H1 (cell line): Measurements from ENCODE around the gene GABPB1. TPM values are rescaled to one million over a fixed set of nuclear protein-coding genes. Genes with fewer than 3 reads are reported as not detected.

ENCODE experiments used
- CTCF ChIA-PET: fragments of 300-600 bp; sonication (Branson Sonifier 250); formaldehyde crosslinking; loops from one replicate; lab custom pipeline; 2021; ENCODE audit not compliant: partially characterized antibody; lab: Charles Lee
- POLR2A ChIA-PET: fragments of 300-600 bp; sonication (Branson Sonifier 250); formaldehyde crosslinking; loops from one replicate; lab custom pipeline; 2021; ENCODE audit warnings: inconsistent platforms; ENCODE audit not compliant: partially characterized antibody; lab: Charles Lee
- DNase-seq, 2 experiments: peaks; one replicate each; pipeline versions ENCODE4 v3.0.0 to v3.0.0-alpha.2; 2010 to 2022; ENCODE audit warnings: low spot score in 2 of 2, low read depth in 1 of 2, mixed read lengths in 1 of 2
- FAIRE-seq: peaks from 2 replicates; lab custom pipeline; 2011; peaks lifted over from hg19 to GRCh38; lab: Jason Lieb, UNC
- H2AFZ ChIP-seq: 2 replicates; pipeline ENCODE4 v1.8.1; 2012; ENCODE audit warnings: low read length, inconsistent platforms
- H2AK5ac ChIP-seq: 2 replicates; pipeline ENCODE4 v1.6.1; 2013; ENCODE audit warnings: low read depth, low read length
- H2BK120ac ChIP-seq: replicated peaks from 2 replicates; pipeline ENCODE3; 2013; ENCODE audit warnings: low read depth, low read length, inconsistent platforms
- H2BK12ac ChIP-seq: 2 replicates; pipeline ENCODE4 v1.6.1; 2013; ENCODE audit warnings: low read depth, low read length
- H2BK15ac ChIP-seq: 2 replicates; pipeline ENCODE4 v1.6.1; 2013; ENCODE audit warnings: low read length
- H2BK20ac ChIP-seq: 2 replicates; pipeline ENCODE4 v1.6.1; 2013; ENCODE audit warnings: low read length
- H2BK5ac ChIP-seq: 2 replicates; pipeline ENCODE4 v1.6.1; 2013; ENCODE audit warnings: low read depth, low read length
- H3K14ac ChIP-seq: 2 replicates; pipeline ENCODE4 v1.6.1; 2013; ENCODE audit warnings: inconsistent platforms; ENCODE audit not compliant: insufficient read length
- H3K18ac ChIP-seq: 2 replicates; pipeline ENCODE4 v1.6.1; 2013; ENCODE audit warnings: low read length; ENCODE audit errors: extremely low read depth
- H3K23ac ChIP-seq: 2 replicates; pipeline ENCODE4 v1.6.1; 2013; ENCODE audit warnings: inconsistent platforms; ENCODE audit not compliant: insufficient read length
- H3K23me2 ChIP-seq: 2 replicates; pipeline ENCODE4 v1.6.1; 2013; ENCODE audit warnings: low read depth, low read length
- H3K27ac ChIP-seq: 2 replicates; pipeline ENCODE4 v1.6.1; 2011; ENCODE audit warnings: low read depth, low read length, inconsistent platforms
- H3K27me3 ChIP-seq, 4 experiments: replicated peaks in 1 of 4; 1 replicate in 1 of 4; 2 replicates in 3 of 4; pipeline versions ENCODE4 v1.6.1 to v1.8.1; 2011 to 2013; ENCODE audit warnings: low read length in 3 of 4, mild to moderate bottlenecking in 3 of 4, inconsistent platforms in 2 of 4, mixed read lengths in 2 of 4, moderate library complexity in 1 of 4; ENCODE audit not compliant: control insufficient read depth in 3 of 4, insufficient read depth in 3 of 4; ENCODE audit errors: extremely low read depth in 1 of 4
- H3K36me3 ChIP-seq, 4 experiments: 2 replicates each; pipeline versions ENCODE4 v1.6.1 to v1.8.1; 2011 to 2013; ENCODE audit warnings: mild to moderate bottlenecking in 4 of 4, low read length in 3 of 4, moderate library complexity in 2 of 4, control low read depth in 1 of 4, inconsistent platforms in 1 of 4; ENCODE audit not compliant: insufficient read depth in 4 of 4, control insufficient read depth in 2 of 4
- H3K4ac ChIP-seq: replicated peaks from 2 replicates; pipeline ENCODE3; 2013; ENCODE audit warnings: low read length, low read depth, mixed read lengths, inconsistent platforms; ENCODE audit not compliant: insufficient read length
- H3K4me1 ChIP-seq, 4 experiments: replicated peaks in 1 of 4; 1 replicate in 1 of 4; 2 replicates in 3 of 4; pipeline versions ENCODE4 v1.6.1 to v1.8.1; 2011 to 2013; ENCODE audit warnings: low read length in 3 of 4, inconsistent platforms in 2 of 4, mixed read lengths in 1 of 4; ENCODE audit not compliant: insufficient read depth in 4 of 4, control insufficient read depth in 3 of 4
- H3K4me2 ChIP-seq, 2 experiments: 2 replicates each; pipeline versions ENCODE4 v1.6.1 to v1.8.1; 2011 to 2013; ENCODE audit warnings: low read depth in 2 of 2, low read length in 2 of 2, control low read depth in 1 of 2, inconsistent platforms in 1 of 2, mild to moderate bottlenecking in 1 of 2; ENCODE audit not compliant: insufficient read depth in 1 of 2
- H3K4me3 ChIP-seq, 4 experiments: fragments of 200-600, 300-600 bp in 1 of 4; sonication (generic), shearing (Covaris generic), sonication (Bioruptor Twin) in 1 of 4; 2 replicates each; pipeline versions ENCODE4 v1.5.1 to v1.8.1; 2011 to 2016; ENCODE audit warnings: low read length in 4 of 4, low read depth in 3 of 4, control low read depth in 2 of 4, inconsistent platforms in 2 of 4, mild to moderate bottlenecking in 2 of 4, mixed read lengths in 1 of 4, moderate library complexity in 1 of 4; ENCODE audit not compliant: insufficient read depth in 2 of 4; ENCODE audit errors: extremely low read depth in 1 of 4
- H3K56ac ChIP-seq: replicated peaks from 2 replicates; pipeline ENCODE3; 2013; ENCODE audit warnings: low read depth, mild to moderate bottlenecking, mixed read lengths, low read length, inconsistent platforms; ENCODE audit not compliant: insufficient read length
- H3K79me1 ChIP-seq: 2 replicates; pipeline ENCODE4 v1.6.1; 2013; ENCODE audit warnings: low read depth, low read length, control low read depth
- H3K79me2 ChIP-seq, 2 experiments: 2 replicates each; pipeline versions ENCODE4 v1.6.1 to v1.8.1; 2012 to 2013; ENCODE audit warnings: low read length in 2 of 2, mild to moderate bottlenecking in 2 of 2, inconsistent platforms in 1 of 2; ENCODE audit not compliant: insufficient read depth in 2 of 2, control insufficient read depth in 1 of 2
- H3K9ac ChIP-seq, 4 experiments: replicated peaks in 1 of 4; 1 replicate in 1 of 4; 2 replicates in 3 of 4; pipeline versions ENCODE4 v1.6.1 to v1.8.1; 2011 to 2013; ENCODE audit warnings: low read depth in 3 of 4, low read length in 3 of 4, control low read depth in 2 of 4, mild to moderate bottlenecking in 2 of 4, moderate library complexity in 2 of 4, inconsistent platforms in 1 of 4; ENCODE audit errors: extremely low read depth in 1 of 4
- H3K9me3 ChIP-seq, 2 experiments: 2 replicates each; pipeline versions ENCODE4 v1.6.1 to v1.8.1; 2012 to 2013; ENCODE audit warnings: mild to moderate bottlenecking in 2 of 2, moderate library complexity in 2 of 2, control low read depth in 1 of 2, inconsistent platforms in 1 of 2, low read depth in 1 of 2, low read length in 1 of 2, mixed read lengths in 1 of 2; ENCODE audit not compliant: insufficient read depth in 2 of 2
- H4K20me1 ChIP-seq, 2 experiments: replicated peaks in 1 of 2; 2 replicates each; pipeline versions ENCODE3 to v1.8.1; 2011 to 2013; ENCODE audit warnings: inconsistent platforms in 2 of 2, low read length in 2 of 2, mild to moderate bottlenecking in 1 of 2; ENCODE audit not compliant: insufficient read depth in 2 of 2, control insufficient read depth in 1 of 2
- H4K5ac ChIP-seq: 2 replicates; pipeline ENCODE4 v1.6.1; 2013; ENCODE audit warnings: low read length, low read depth, mixed read lengths, inconsistent platforms; ENCODE audit not compliant: insufficient read length
- H4K8ac ChIP-seq: 2 replicates; pipeline ENCODE4 v1.8.0; 2013; ENCODE audit warnings: mild to moderate bottlenecking, moderate library complexity, low read length, inconsistent platforms; ENCODE audit not compliant: insufficient read depth; ENCODE audit errors: extremely low read depth
- H4K91ac ChIP-seq: replicated peaks from 2 replicates; pipeline ENCODE3; 2013; ENCODE audit warnings: low read length, mixed read lengths, inconsistent platforms; ENCODE audit not compliant: insufficient read length
- BACH1 ChIP-seq: IDR thresholded peaks from 2 replicates; pipeline ENCODE4 v1.6.1; 2012; ENCODE audit warnings: low read length, improper control_type of control experiment
- CHD1 ChIP-seq: IDR thresholded peaks from 2 replicates; pipeline ENCODE4 v1.6.1; 2012; ENCODE audit warnings: low read depth, low read length, improper control_type of control experiment
- CHD2 ChIP-seq: IDR thresholded peaks from 2 replicates; pipeline ENCODE4 v1.6.1; 2012; ENCODE audit warnings: low read length, improper control_type of control experiment
- GTF2F1 ChIP-seq: IDR thresholded peaks from 2 replicates; pipeline ENCODE4 v1.6.1; 2012; ENCODE audit warnings: low read depth, low read length, improper control_type of control experiment, borderline replicate concordance
- HDAC6 ChIP-seq: IDR thresholded peaks from one replicate; pipeline ENCODE4 v1.7.1; 2012; ENCODE audit warnings: low read depth, mild to moderate bottlenecking, inconsistent platforms, low read length, moderate library complexity
- KDM5A ChIP-seq: fragments of 200-600 bp; IDR thresholded peaks from 2 replicates; pipeline ENCODE4 v1.7.1; 2012; ENCODE audit warnings: mild to moderate bottlenecking, low read length, inconsistent platforms, mixed read lengths
- POLR2A ChIP-seq, 2 experiments: IDR thresholded peaks; 1 replicate in 1 of 2; 2 replicates in 1 of 2; pipeline ENCODE4 v1.6.1; 2011; ENCODE audit warnings: low read depth in 2 of 2, low read length in 2 of 2, mild to moderate bottlenecking in 2 of 2; ENCODE audit errors: control extremely low read depth in 1 of 2
- RBBP5 ChIP-seq: IDR thresholded peaks from 2 replicates; pipeline ENCODE4 v1.7.1; 2012; ENCODE audit warnings: low read depth, mild to moderate bottlenecking, inconsistent platforms, low read length, moderate library complexity, borderline replicate concordance
- SAP30 ChIP-seq: fragments of 300-600 bp; sonication (generic); IDR thresholded peaks from 2 replicates; pipeline ENCODE4 v1.7.1; 2012; ENCODE audit warnings: low read length, moderate library complexity, mild to moderate bottlenecking, inconsistent platforms; ENCODE audit not compliant: insufficient read depth, insufficient replicate concordance
- SIX5 ChIP-seq: IDR thresholded peaks from 2 replicates; pipeline ENCODE4 v1.6.1; 2011; ENCODE audit warnings: mild to moderate bottlenecking, low read depth, low read length
- WGBS, 2 experiments: shearing (Covaris generic) in 1 of 2; methylation state at CpG; one replicate each; pipeline versions ENCODE4 v1.1.6 to v1.1.7; 2013 to 2015; ENCODE audit warnings: low lambda C conversion rate in 2 of 2, mixed read lengths in 2 of 2, inconsistent platforms in 1 of 2, low coverage in 1 of 2, missing lambda C conversion rate in 1 of 2; ENCODE audit not compliant: insufficient replicate concordance in 2 of 2, insufficient coverage in 1 of 2, insufficient read length in 1 of 2; ENCODE audit errors: extremely low coverage in 1 of 2, missing lambda C conversion rate in 1 of 2; 5-methylcytosine and 5-hydroxymethylcytosine counted together
- polyA plus RNA-seq, 7 experiments: library from polyadenylated mRNA; depleted of rRNA in 3 of 7; stranded (reverse) in 5 of 7; unstranded in 2 of 7; fragments of >200 nt in 5 of 7; fragments of 200-250 nt in 2 of 7; gene quantifications; 1 replicate in 5 of 7; 2 replicates in 1 of 7; 4 replicates in 1 of 7; pipeline versions ENCODE4 v1.2.1 to v1.2.3, GENCODE V29; 2011 to 2013; ENCODE audit warnings: missing spikeins in 2 of 7, mixed read lengths in 2 of 7
- total RNA-seq: library from RNA; stranded (reverse); fragmentation: NEBNext Ultra II Directional; extraction: Animal tissue kit (Norgen Biotek cat#: 25700); gene quantifications from 2 replicates; pipeline ENCODE4 v1.2.1, GENCODE V29; 2021
- TF ChIP-seq, protein P1 (sequence below): IDR thresholded peaks from 2 replicates; pipeline ENCODE4 v1.6.1; 2011; ENCODE audit warnings: low read depth, mild to moderate bottlenecking, low read length; ENCODE audit not compliant: insufficient read depth

GABPB1 gene
- total and polyA plus RNA-seq, 2 of the 8 experiments (the other 6 are each of a cell fraction or from before 2014, with no cell fraction given): 24.5 to 32.3 TPM

DNA sequence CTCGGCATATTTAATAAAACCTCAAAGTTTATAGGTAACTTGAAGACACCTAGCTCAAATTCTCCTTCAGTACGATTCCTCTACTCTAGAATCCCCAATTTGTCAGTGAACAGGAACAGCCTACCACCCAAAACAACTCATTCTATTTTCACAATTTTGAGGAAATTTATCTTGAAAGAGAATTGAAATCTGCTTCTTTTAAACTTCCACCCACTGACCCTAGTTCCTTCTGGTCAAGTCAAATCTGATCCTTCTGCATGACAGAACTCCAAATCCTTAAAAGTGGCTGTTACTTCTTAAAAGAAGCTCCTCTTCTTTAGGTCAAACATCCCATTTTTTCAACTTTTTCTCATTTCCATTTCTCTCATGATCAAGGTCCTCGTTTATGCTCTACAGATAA lies 4.4 kb downstream of the GABPB1 start:
- DNase-seq: no peak
- Histone ChIP-seq H3K4me3 (no peak overlapping the region), H4K91ac (no peak overlapping the region), H2BK15ac (no peak overlapping the region), H3K18ac (no peak overlapping the region)
- CTCF ChIA-PET: no interaction called here
- TF ChIP-seq CHD2 (no peak), KDM5A (no peak), HDAC6 (no peak), SIX5 (no peak), SAP30 (no peak), GTF2F1 (no peak), BACH1 (no peak), POLR2A (IDR thresholded peaks at IDR 0.05; ENCODE audit: control extremely low read depth in 1 of 2, low read depth in 2 of 2, low read length in 2 of 2) (no peak), RBBP5 (no peak), CHD1 (no peak)
- TF ChIP-seq, protein P1, sequence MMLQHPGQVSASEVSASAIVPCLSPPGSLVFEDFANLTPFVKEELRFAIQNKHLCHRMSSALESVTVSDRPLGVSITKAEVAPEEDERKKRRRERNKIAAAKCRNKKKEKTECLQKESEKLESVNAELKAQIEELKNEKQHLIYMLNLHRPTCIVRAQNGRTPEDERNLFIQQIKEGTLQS: no peak
- TF ChIP-seq, all 59 proteins: peak for 0
- no peak overlapping the region for H3K56ac ChIP-seq
- POLR2A ChIA-PET: interaction anchor here (0.9 to 1.4 kb wide), 3 partner anchors 8 to 169 kb away, joined by 3 to 4 read pairs (median 3); partner anchors contain the start of gene SLC27A2
- FAIRE-seq: no peak
- no peak overlapping the region for H3K4ac ChIP-seq
- H4K20me1 ChIP-seq: peaks cover 0 to 4% of the 10 kb centered on the region in 2 experiments
- no peaks in the 10 kb centered on the region for H3K23me2 ChIP-seq
- H2BK12ac ChIP-seq: no peak overlapping the region
- no peaks in the 10 kb centered on the region for H3K36me3 ChIP-seq
- peaks cover 25 to 83% of the 10 kb centered on the region in 2 experiments for H3K79me2 ChIP-seq
- H3K9ac ChIP-seq: no peak overlapping the region
- no peak overlapping the region for H3K14ac ChIP-seq
- no peak overlapping the region for H2BK5ac ChIP-seq
- 88% methylated on average over 3 of the region's 3 CpGs; no CpG with 5 or more reads in 1 of the 2 experiments for WGBS, 2 experiments
- H3K9me3 ChIP-seq: no peaks in the 10 kb centered on the region
- H2BK120ac ChIP-seq: no peak overlapping the region
- H3K4me1 ChIP-seq: peaks cover 0 to 3% (median 0%) of the 10 kb centered on the region in 4 experiments; a peak in 1 of 7 replicates
- H2BK20ac ChIP-seq: no peak overlapping the region
- H3K4me2 ChIP-seq: no peak overlapping the region
- H4K5ac ChIP-seq: no peak overlapping the region
- H2AK5ac ChIP-seq: no peak overlapping the region
- H4K8ac ChIP-seq: no peak overlapping the region
- H3K27me3 ChIP-seq: no peaks in the 10 kb centered on the region
- H3K23ac ChIP-seq: no peak overlapping the region
- no peak overlapping the region for H2AFZ ChIP-seq
- peaks cover 3% of the 10 kb centered on the region; the same call in 1 of the 2 replicates for H3K79me1 ChIP-seq
- H3K27ac ChIP-seq: no peak overlapping the region
